HepG2 (cell line): Measurements from ENCODE around the gene USP14. TPM values are rescaled to one million over a fixed set of nuclear protein-coding genes. Genes with fewer than 3 reads are reported as not detected.

Experiments used
- ATF7 ChIP-seq, 2 experiments: fragments of 450-650 bp in 1 of 2; sonication (generic) in 1 of 2; formaldehyde crosslinking in 1 of 2; IDR thresholded peaks; 2 replicates each; pipeline versions ENCODE4 v1.4.0 to v1.6.1; 2016 to 2020; ENCODE audit warnings: antibody characterized with exemption in 1 of 2, mild to moderate bottlenecking in 1 of 2, missing genetic modification reagents in 1 of 2
- CEBPG ChIP-seq: IDR thresholded peaks from 2 replicates; pipeline ENCODE4 v1.6.1; 2016
- FOSL2 ChIP-seq: sonication (generic); formaldehyde crosslinking; IDR thresholded peaks from 2 replicates; pipeline ENCODE4 v1.4.0; 2020; ENCODE audit warnings: missing genetic modification reagents
- GATAD1 ChIP-seq: IDR thresholded peaks from 2 replicates; pipeline ENCODE4 v1.6.1; 2016; ENCODE audit warnings: missing genetic modification reagents, missing compliant biosample characterization
- GATAD2A ChIP-seq: IDR thresholded peaks from 2 replicates; pipeline ENCODE4 v1.6.1; 2016
- HOXA3 ChIP-seq: sonication (generic); formaldehyde crosslinking; IDR thresholded peaks from 2 replicates; pipeline ENCODE4 v1.5.0; 2020; ENCODE audit warnings: missing genetic modification reagents
- JUND ChIP-seq: sonication (generic); formaldehyde crosslinking; IDR thresholded peaks from 2 replicates; pipeline ENCODE4 v1.8.0; 2022; ENCODE audit warnings: mild to moderate bottlenecking, missing genetic modification reagents
- KDM6A ChIP-seq: IDR thresholded peaks from 2 replicates; pipeline ENCODE4 v1.6.1; 2016; ENCODE audit warnings: low read depth
- KLF11 ChIP-seq: IDR thresholded peaks from 2 replicates; pipeline ENCODE4 v1.6.1; 2016; ENCODE audit warnings: missing compliant biosample characterization
- MAX ChIP-seq: IDR thresholded peaks from 2 replicates; pipeline ENCODE4 v1.6.1; 2012; ENCODE audit warnings: inconsistent platforms
- MED1 ChIP-seq: sonication (generic); formaldehyde crosslinking; IDR thresholded peaks from 2 replicates; pipeline ENCODE4 v1.4.0; 2020; ENCODE audit warnings: missing genetic modification reagents
- SKI ChIP-seq: fragments of 450-650 bp; IDR thresholded peaks from one replicate; pipeline ENCODE4 v1.6.1; 2018; ENCODE audit warnings: mild to moderate bottlenecking; ENCODE audit not compliant: partially characterized antibody
- YEATS2 ChIP-seq: sonication (generic); formaldehyde crosslinking; IDR thresholded peaks from 2 replicates; pipeline ENCODE4 v1.4.0; 2020; ENCODE audit warnings: missing genetic modification reagents, borderline replicate concordance
- ZBTB20 ChIP-seq: sonication (generic); formaldehyde crosslinking; IDR thresholded peaks from 2 replicates; pipeline ENCODE4 v1.8.1; 2023; ENCODE audit warnings: missing genetic modification reagents, low read depth, mild to moderate bottlenecking, borderline replicate concordance
- ZHX1 ChIP-seq: sonication (generic); formaldehyde crosslinking; IDR thresholded peaks from 2 replicates; pipeline ENCODE4 v1.8.1; 2022; ENCODE audit warnings: low read depth, mild to moderate bottlenecking, missing genetic modification reagents
- ZNF670 ChIP-seq: sonication (generic); formaldehyde crosslinking; IDR thresholded peaks from 2 replicates; pipeline ENCODE4 v1.8.0; 2022; ENCODE audit warnings: mild to moderate bottlenecking, missing genetic modification reagents, borderline replicate concordance
- ZNF772 ChIP-seq: sonication (generic); formaldehyde crosslinking; IDR thresholded peaks from 2 replicates; pipeline ENCODE4 v1.5.0; 2020; ENCODE audit warnings: mild to moderate bottlenecking, missing genetic modification reagents
- ZNF816 ChIP-seq: sonication (generic); formaldehyde crosslinking; IDR thresholded peaks from 2 replicates; pipeline ENCODE4 v1.8.0; 2022; ENCODE audit warnings: missing genetic modification reagents, mild to moderate bottlenecking, borderline replicate concordance
- ZNF878 ChIP-seq: sonication (generic); formaldehyde crosslinking; IDR thresholded peaks from 2 replicates; pipeline ENCODE4 v1.8.1; 2023; ENCODE audit warnings: mild to moderate bottlenecking, missing genetic modification reagents, moderate library complexity
- polyA plus RNA-seq, 8 experiments: library from polyadenylated mRNA; depleted of rRNA in 3 of 8; stranded (reverse) in 7 of 8; unstranded in 1 of 8; fragments of >200 nt; fragmentation: Illumina TruSeq in 4 of 8; extraction: Trizol in 4 of 8; gene quantifications; 2 replicates each; pipeline versions ENCODE4 v1.2.1 to v1.2.3, GENCODE V29; 2011 to 2016; ENCODE audit warnings: low read depth in 4 of 8, missing spikeins in 1 of 8, mixed read lengths in 1 of 8; ENCODE audit not compliant: insufficient read depth in 1 of 8
- total RNA-seq, 5 experiments: library from RNA; depleted of rRNA; stranded (reverse); fragments of >200 nt; fragmentation: Illumina TruSeq; extraction: Trizol; gene quantifications; 2 replicates each; pipeline ENCODE4 v1.2.3, GENCODE V29; 2016; ENCODE audit warnings: low read depth in 1 of 5
- TF ChIP-seq, protein P1 (sequence below): IDR thresholded peaks from 2 replicates; pipeline ENCODE4 v1.4.0; 2020; ENCODE audit warnings: mild to moderate bottlenecking, missing genetic modification reagents

The USP14 gene
- total and polyA plus RNA-seq, 2 of the 13 experiments (the other 11 are each of a cell fraction or from before 2014, with no cell fraction given) = 14.7 to 16.6 TPM

DNA sequence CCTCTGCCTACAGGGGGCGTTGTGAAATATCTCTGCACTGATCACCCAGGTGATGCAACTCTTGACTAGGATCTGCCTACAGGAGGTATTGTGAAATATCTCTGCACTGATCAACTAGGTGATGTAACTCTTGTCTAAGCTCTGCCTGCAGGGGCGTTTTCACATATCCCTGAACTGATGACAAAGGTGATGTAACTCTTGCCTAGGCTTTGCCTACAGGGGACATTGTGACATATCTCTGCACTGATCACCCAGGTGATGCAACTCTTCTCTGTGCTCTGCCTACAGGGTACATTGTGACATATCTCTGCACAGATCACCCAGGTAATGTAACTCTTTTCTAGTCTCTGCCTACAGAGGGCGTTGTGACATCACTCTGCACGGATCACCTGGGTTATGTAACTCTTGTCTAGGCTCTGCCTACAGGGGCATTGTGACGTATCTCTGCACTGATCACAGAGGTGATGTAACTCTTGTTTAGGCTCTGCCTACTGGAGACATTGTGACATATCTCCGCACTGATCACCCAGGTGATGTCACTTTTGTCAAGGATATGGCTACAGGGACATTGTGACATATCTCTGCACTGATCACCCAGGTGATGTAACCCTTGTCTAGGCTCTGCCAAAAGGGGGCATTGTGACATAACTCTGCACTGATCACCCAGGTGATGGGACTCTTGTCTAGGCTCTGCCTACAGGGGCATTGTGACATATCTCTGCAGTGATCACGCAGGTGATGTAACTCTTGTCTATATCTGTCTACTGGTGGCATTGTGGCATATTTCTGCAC lies 49.0 kb upstream of the USP14 start (continued):
- TF ChIP-seq ZHX1 (CRISPR knock-in tag) (peak; percentile 73; the same call in 1 of the 2 replicates), ZNF816 (CRISPR knock-in tag) (peak; percentile 43; the same call in 1 of the 2 replicates), KLF11 (CRISPR knock-in tag) (peak; percentile 73; the same call in 1 of the 2 replicates), ZNF878 (peak; percentile 42; the same call in 1 of the 2 replicates), GATAD2A (CRISPR knock-in tag) (peak; percentile 68; the same call in 1 of the 2 replicates), ZNF670 (CRISPR knock-in tag) (peak; percentile 73; the same call in 1 of the 2 replicates), ZBTB20 (CRISPR knock-in tag) (peak; percentile 84; the same call in 1 of the 2 replicates), ATF7 (IDR thresholded peaks at IDR 0.05) (peak; percentile 97), ATF7 (CRISPR knock-in tag; IDR thresholded peaks at IDR 0.05) (peak; percentile 95), KDM6A (CRISPR knock-in tag) (peak; percentile 35; the same call in 1 of the 2 replicates), JUND (CRISPR knock-in tag) (peak; percentile 89), MED1 (CRISPR knock-in tag) (peak; percentile 90), YEATS2 (CRISPR knock-in tag) (peak; percentile 64; the same call in 1 of the 2 replicates), MAX (peak; percentile 30; the same call in 1 of the 2 replicates), FOSL2 (CRISPR knock-in tag) (peak; percentile 87), GATAD1 (CRISPR knock-in tag) (peak; percentile 67), CEBPG (CRISPR knock-in tag) (peak; percentile 98), HOXA3 (CRISPR knock-in tag) (peak; percentile 88), SKI (peak; percentile 96), ZNF772 (0 out of 2 replicates have a peak, but pooled peaks have one; percentile 48)
- TF ChIP-seq, protein P1, sequence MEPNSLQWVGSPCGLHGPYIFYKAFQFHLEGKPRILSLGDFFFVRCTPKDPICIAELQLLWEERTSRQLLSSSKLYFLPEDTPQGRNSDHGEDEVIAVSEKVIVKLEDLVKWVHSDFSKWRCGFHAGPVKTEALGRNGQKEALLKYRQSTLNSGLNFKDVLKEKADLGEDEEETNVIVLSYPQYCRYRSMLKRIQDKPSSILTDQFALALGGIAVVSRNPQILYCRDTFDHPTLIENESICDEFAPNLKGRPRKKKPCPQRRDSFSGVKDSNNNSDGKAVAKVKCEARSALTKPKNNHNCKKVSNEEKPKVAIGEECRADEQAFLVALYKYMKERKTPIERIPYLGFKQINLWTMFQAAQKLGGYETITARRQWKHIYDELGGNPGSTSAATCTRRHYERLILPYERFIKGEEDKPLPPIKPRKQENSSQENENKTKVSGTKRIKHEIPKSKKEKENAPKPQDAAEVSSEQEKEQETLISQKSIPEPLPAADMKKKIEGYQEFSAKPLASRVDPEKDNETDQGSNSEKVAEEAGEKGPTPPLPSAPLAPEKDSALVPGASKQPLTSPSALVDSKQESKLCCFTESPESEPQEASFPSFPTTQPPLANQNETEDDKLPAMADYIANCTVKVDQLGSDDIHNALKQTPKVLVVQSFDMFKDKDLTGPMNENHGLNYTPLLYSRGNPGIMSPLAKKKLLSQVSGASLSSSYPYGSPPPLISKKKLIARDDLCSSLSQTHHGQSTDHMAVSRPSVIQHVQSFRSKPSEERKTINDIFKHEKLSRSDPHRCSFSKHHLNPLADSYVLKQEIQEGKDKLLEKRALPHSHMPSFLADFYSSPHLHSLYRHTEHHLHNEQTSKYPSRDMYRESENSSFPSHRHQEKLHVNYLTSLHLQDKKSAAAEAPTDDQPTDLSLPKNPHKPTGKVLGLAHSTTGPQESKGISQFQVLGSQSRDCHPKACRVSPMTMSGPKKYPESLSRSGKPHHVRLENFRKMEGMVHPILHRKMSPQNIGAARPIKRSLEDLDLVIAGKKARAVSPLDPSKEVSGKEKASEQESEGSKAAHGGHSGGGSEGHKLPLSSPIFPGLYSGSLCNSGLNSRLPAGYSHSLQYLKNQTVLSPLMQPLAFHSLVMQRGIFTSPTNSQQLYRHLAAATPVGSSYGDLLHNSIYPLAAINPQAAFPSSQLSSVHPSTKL = peak; percentile 95
